Epithelial cell of proximal tubule (primary cell): ENCODE measurements around the gene MYH10. TPM values are rescaled to one million over a fixed set of nuclear protein-coding genes. Genes with fewer than 3 reads are reported as not detected.
"Not testable (repeated sequence)": the region's sequence is repeated elsewhere in the genome, so short reads cannot be mapped to it uniquely, and the experiment has no call there.

Experiments
- DNase-seq: peaks from one replicate; pipeline ENCODE4 v3.0.0-alpha.2; 2011; ENCODE audit warnings: low read depth
- H3K4me3 ChIP-seq: 2 replicates; pipeline ENCODE4 v1.5.1; 2011; ENCODE audit warnings: low read depth, mild to moderate bottlenecking, low read length
- CTCF ChIP-seq: conservative IDR thresholded peaks from 2 replicates; pipeline ENCODE4 v1.5.1; 2012; ENCODE audit warnings: low read depth, mild to moderate bottlenecking, low read length
- total RNA-seq: library from RNA; depleted of rRNA; stranded (reverse); fragments of >200 nt; gene quantifications from 2 replicates; pipeline ENCODE4 v1.2.3, GENCODE V29; 2015

The MYH10 gene
- total RNA-seq, 1 donor from 2014 or later = 71.1 TPM

GRCh38 chr17:8668176-8668740 is 37.7 kb upstream of the MYH10 start:
- no peak for TF ChIP-seq CTCF
- no peak overlapping the region for H3K4me3 ChIP-seq

GRCh38 chr17:8667421-8667820 is 36.9 kb upstream of the MYH10 start:
- DNase-seq = no peak
- TF ChIP-seq CTCF = no peak
- no peak overlapping the region for H3K4me3 ChIP-seq

More at GRCh38 chr17:8668176-8668740, 37.7 kb upstream of the MYH10 start:
- DNase-seq = no peak

DNA sequence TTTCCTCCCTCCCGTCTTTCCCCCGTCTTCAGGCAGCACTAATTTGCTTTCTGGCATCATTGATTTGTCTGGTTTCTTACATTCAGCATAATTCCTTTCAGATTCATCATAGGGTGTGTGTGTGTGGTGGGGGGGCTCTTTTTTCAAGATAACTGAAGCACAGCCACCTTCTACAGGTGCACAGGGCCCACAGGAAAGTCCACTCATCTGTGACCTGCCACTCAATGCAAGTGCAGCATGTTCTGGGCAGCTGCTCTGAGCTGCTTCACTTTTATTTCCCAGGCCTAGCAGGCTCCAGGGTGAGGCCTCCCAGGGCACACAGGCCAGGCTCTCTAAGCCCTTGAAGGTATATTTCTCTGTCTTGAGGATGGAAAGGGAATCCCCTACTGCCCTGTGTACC is 35.2 kb upstream of the MYH10 start:
- H3K4me3 ChIP-seq = no peak overlapping the region
- no peak for TF ChIP-seq CTCF
- DNase-seq = no peak

DNA sequence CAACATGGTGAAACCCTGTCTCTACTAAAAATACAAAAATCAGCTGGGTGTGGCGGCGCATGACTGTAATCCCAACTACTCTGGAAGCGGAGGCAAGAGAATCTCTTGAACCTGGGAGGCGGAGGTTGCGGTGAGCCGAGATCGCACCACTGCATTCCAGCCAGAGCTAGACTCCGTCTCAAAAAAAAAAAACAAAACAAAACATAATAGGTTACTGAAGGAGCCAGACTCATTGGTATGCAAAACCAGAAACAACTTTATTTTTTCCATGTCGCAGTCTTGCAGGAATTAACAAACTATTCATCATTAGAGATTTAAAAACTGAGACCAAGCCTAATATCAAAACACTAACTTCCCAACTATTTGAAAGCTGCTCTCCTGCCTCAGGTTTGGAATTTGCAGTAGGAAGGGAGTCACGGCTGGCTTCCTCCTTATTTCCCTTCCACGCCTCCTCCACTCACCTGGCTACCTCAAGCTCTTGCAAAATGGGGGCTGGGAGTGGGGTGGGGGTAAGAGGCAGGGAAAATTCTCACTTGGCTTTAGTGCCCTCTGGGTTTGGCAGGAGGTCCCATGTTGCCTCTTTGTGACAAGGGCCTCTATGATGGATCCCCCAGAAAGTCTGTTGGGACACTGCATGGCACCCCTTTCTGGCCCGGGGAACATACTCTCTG is 34.1 kb upstream of the MYH10 start:
- no peak overlapping the region for H3K4me3 ChIP-seq
- DNase-seq = no peak
- no peak for TF ChIP-seq CTCF

DNA sequence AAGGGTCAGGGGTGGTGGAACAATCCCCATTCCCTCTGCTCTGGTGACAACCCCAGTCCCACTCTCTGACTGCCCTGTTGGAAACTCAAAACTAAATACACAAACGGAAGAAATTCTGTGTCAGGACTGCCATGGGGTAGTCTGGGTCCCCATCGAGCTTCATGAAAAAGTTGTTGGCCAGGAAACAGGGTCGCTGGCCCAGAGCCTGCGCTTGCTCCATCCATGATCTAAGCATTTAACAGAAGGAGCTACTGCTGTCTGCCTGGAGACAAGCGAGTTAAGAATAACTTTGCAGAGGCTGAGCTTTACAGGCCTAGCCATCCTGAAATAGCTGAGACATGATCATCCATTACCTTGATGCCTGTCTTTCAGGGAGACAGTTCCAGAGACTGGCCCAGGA is 32.4 kb upstream of the MYH10 start:
- TF ChIP-seq CTCF = no peak
- H3K4me3 ChIP-seq = no peak overlapping the region
- no peak for DNase-seq

DNA sequence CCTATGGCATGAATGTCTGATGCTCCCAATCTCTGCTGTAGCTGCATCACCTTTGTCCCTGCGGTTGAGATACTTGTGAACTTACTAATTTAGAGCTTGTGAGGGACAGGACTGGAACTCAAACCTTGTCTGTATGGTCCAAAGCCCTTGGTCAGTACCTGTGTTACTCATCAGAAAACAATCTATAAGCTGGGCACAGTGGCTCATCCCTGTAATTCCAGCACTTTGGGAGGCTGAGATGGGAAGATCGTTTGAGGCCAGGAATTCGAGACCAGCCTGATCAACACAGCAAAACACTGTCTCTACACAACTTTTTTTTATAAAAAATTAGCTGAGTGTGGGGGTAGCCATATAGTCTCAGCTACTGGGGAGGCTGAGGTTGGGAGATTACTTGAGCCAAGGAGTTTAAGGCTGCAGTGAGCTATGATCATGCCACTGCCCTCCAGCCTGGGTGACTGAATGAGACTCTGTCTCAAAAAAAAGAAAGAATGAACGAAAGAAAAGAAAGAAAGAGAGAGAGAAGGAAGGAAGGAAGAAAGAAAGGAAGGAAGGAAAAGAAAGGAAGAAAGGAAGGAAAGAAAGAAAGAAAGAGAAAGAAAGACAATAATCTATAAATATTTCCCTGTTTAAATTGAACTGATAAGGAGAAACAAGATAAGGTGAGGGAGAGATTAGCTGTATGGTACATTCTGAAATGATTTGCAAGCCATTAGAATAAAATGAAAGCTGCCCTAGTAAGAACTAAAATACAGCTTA is 31.7 kb upstream of the MYH10 start:
- DNase-seq = no peak
- no peak for TF ChIP-seq CTCF

GRCh38 chr17:8660709-8661108 is 30.2 kb upstream of the MYH10 start:
- H3K4me3 ChIP-seq, DNase-seq: not testable (repeated sequence)

More for the DNA sequence above, 31.7 kb upstream of the MYH10 start:
- no peak overlapping the region for H3K4me3 ChIP-seq
